ENCODE measurements around the gene COL4A6. TPM values are rescaled to one million over a fixed set of nuclear protein-coding genes. Genes with fewer than 3 reads are reported as not detected.

The COL4A6 gene
- total RNA-seq, 1 donor from 2014 or later: 109 TPM

- DNase-seq (ENCODE audit: low spot score): no peak
Observed at GRCh38 chrX:108159028-108159670, 279.1 kb downstream of the COL4A6 start.

GRCh38 chrX:108157628-108158027 is 280.6 kb downstream of the COL4A6 start:
- no peak for DNase-seq (ENCODE audit: low spot score)

DNA sequence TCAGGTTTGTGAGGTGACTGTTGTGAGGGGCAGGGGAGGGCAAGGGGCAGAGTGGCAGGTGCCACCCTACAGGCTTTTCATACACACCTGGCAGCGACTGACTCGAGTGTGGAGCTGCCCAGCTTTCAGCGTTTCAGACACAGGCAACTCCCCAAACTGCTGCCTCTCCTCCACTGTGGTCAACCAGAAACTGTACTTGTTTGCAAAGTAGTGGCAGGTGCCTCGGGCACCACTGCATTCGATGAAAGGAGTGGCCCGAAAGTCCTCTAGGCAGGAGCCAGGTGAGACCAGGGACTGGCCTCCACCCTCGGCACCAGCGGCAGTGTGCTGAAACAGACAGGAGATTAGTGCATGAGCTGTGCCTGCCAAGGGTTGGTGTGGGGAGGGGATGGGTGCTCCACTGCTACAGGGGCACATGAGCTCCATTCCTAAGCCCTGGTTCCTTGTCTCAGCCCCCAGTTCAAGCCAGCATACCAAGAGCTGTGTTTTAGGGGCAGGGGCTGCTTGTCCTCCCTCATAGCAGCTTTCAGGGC is 281.2 kb downstream of the COL4A6 start:
- DNase-seq (ENCODE audit: low spot score): no peak

DNA sequence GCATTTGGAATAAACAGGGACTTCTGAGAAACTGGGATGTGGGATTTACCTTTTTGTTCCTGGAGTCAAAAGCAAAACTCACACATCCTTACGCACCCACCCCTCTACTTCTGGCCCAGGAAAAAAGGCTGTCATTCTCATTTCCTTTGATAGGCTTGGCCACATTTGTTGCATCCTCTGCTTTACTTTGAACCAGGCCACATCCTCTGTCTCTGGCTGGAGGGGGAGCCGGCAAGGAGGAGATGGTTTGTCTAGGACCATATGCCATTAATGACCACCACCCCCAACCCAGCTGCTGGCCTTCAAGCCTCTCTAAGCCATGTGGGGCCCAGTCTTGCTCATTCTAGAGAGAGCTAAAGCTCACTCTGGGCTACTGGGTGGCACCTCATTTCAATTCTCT is 282.1 kb downstream of the COL4A6 start:
- DNase-seq (ENCODE audit: low spot score): no peak

DNA sequence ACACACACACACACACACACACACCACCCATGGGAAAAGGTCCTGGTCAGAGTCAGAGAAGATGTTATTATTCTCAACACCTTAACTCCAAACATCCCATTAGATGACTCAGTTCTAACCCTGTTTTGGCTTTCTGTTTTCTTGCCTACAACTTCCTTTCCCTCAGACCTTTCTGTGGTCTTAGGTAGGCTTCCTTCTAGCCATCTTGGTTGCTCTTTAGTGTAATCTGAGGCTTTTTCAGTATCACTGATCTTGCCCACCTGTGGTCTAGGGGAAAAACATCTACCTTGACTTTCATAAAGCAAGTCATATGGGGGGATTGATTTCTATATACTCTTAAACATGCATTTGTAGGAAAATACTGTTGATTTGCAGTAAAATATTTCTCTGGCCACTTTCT is 289.7 kb downstream of the COL4A6 start:
- no peak for DNase-seq (ENCODE audit: low spot score)

- no peak for DNase-seq (ENCODE audit: low spot score)
Observed at GRCh38 chrX:108138814-108139702, 299.2 kb downstream of the COL4A6 start.

- no peak for DNase-seq (ENCODE audit: low spot score)
Observed at GRCh38 chrX:108134724-108135123, 303.5 kb downstream of the COL4A6 start.

DNA sequence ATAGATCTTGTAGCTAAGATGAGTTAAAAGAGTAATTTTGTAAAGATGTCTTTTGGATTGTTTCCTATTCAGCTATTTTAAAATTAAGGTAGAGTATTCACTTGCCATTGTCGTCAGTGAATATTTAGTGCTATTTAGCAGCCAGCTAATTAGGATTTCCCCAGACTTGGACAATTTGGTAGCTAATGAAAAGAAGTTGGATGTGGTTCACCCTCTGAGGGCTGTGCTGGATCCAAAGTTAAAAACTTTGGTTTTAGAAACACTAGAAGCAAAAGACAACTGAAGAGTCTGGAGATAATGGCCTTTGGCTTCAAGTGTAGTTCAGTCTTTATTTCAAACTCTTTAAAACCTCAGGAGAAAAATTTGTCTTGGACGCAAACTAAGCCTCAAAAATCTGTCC is 305.3 kb downstream of the COL4A6 start:
- no peak for DNase-seq (ENCODE audit: low spot score)

DNA sequence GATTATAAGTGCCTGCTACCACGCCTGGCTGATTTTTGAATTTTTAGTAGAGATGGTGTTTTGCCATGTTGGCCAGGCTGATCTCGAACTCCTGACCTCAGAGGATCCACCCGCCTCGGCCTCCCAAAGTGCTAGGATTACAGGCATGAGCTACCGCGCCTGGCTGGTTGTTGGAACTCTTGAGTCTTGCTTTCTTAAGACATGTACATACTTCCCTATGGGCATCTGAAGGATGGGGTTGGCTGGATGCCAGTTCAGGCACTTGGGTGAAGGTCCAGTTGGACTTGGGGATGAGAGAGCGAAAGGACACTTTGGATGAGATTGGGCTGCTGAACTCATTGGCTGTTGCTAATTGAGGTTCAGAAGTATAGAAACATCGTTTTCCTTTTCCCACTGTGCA is 306.2 kb downstream of the COL4A6 start:
- no peak for DNase-seq (ENCODE audit: low spot score)

DNA sequence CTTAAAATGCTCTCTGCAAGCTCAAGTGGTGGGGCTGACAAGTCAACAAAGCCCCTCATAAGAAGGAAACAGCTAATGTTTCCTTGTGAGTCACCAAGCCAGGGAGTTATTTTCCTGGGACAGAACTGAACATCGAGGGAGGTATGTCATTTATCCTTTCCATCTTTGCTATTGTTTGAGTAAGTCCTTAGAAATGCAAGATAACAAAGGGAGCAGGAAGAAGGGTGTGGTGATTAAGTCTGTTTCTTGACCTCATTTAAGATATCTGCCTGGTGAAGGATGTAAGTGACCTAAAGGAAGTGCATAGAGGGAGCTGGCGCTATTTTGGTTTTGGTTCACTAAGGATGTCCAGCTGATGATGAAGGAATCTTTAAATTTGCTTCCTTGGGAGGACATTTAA is 306.8 kb downstream of the COL4A6 start:
- no peak for DNase-seq (ENCODE audit: low spot score)

DNA sequence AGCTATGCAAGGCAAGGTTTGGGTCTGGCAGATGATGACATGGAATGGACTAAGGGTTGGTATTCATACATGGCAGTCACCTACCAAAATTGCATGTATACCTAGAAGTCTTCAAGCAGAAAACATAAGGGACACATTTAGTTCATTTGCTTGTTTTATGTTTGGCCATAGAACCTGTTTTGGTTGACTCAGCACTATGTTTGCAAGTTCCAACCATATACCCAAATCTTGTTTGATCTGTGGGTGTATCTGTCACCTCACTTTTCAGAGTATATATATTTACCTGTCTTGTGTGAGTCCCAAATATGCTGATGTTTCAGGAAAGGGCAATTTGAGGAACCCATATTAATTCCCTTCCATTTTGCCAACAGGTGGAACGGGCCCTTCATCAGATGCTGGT is 307.3 kb downstream of the COL4A6 start:
- DNase-seq (ENCODE audit: low spot score): no peak

GRCh38 chrX:108127152-108127551 is 311.1 kb downstream of the COL4A6 start:
- no peak for DNase-seq (ENCODE audit: low spot score)

DNA sequence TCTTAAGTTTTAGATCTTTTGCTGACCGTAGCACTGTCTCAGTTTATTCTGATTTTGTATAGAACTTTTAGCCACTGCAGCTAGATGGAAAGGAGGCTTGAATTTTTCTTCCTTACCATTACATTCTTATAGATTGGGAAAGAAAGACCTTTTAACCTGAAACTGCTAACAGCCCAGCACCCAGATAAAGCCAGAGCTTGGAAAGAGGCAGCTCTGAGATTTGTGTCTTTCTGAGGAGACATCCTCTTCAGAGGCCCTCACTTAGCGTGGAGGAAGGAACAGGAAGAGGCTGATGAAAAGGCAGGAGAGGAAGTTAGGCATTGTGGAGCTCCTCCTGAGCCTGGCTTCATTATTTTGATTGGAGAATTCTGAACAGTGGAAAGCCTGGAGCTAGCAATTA is 311.6 kb downstream of the COL4A6 start:
- no peak for DNase-seq (ENCODE audit: low spot score)

DNA sequence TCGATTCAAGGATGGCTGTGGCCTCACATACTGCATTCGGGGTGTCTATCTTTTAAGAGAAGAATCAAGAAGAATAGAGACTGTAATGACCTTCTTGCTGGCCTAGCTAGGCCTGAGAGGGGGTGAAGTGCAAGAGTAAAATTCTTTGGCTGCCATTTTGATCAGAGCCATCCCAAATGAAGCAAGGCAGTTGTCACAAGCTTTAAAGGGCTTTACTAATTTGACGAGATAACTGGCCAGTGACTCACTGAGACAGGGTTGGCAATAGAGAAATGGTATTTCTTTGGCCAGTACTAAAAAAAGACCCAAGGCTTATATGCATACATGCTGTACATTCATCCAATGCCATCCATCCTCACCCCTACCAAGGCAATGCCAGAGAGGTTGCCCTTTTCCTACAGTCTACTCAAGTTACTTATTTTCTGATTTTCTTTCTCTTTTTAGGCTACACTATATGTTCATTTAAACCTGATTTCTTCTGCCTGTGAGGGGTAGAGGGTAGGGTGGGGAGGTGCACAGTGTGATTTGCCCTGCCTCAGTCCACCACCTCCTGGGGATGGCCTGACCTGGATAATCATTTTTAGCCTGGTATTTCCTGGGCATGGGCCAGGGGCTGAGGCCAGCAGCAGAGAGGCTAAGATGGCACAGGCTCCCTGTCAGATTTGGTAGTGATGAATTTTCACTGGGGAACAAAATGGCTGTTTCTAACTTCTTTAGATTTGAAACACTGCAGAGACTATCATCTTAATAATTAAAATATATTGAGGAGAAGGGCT is 314.4 kb downstream of the COL4A6 start:
- no peak for DNase-seq (ENCODE audit: low spot score)

DNA sequence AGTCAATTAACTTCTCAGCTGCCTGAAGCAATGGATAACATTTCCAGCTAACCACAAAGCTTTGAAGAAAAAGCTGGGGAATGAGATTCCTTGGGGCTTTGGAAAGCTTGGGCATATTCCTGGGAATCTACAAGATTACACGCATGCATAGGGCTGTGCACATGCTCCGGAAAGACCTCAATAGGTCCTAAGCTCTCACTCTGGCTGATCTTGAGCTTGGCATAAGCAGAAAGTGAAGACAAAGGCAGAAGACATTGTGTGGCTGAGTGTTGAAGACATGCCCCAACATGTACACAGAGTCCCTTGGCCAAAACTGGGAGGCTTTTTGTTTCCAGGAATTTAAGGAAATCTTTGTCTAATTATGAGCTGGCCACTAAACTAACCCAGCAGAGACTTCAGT is 315.5 kb downstream of the COL4A6 start:
- no peak for DNase-seq (ENCODE audit: low spot score)

DNA sequence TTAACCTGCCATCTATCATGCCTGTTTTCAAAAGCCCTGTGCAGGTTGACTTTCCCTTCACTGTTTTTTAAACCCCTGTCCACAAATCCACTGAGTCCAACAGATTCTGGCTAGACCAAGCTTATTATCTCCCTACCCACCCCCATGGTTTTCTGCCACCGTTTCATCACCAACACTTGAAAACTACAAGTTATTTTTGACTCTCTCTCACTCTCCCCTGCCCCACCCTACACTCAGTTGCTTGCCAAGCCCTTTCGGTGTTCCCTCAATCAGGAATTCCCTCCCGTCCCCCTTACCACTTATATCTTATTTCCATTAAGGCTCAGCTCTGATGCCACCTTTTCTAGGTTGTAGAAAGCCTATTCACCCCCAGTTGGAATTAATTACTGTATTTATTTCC is 316.9 kb downstream of the COL4A6 start:
- DNase-seq (ENCODE audit: low spot score): no peak

DNA sequence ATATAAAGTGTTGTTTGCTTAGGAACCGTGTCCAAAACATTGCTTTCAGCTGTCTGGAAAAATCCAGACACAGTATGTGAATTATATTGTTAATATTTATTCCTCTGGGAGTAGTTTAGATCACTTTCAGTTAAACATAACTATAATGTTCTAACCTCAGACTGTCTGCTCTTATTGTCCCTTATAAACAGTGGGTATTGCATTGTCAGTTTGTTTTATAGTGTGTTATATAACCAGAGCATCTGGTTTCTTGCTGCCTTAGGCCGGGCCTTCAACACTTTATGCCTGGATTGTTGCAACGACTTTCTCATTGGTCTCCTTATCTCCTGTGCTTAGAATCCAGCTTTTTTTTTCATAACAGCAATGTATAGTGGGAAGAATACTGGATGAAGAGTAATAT is 320.2 kb downstream of the COL4A6 start:
- no peak for DNase-seq (ENCODE audit: low spot score)

DNA sequence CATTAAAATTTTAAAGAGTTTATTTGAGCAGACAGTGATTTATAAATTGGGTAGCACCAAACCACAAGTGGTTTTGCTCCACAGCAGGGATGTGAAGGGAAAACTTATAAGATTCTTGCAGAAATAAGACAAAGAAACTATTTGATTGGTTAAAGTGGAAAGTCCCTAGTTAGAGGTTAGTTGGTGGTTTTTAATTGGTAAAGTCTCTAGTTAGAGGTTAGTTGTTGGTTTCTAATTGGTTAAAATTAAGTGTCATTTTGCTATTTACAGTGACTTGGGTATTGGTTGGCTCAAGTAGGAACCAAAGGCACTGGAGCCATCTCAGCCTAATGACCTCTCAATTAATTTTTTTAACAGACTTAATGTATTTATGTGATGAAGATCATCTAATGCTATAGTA is 323.7 kb downstream of the COL4A6 start:
- DNase-seq (ENCODE audit: low spot score): no peak
